HS-5 (cell line): ENCODE measurements around the gene PAK2.
"Not testable (repeated sequence)": the region's sequence is repeated elsewhere in the genome, so short reads cannot be mapped to it uniquely, and the experiment has no call there.

Experiments
- DNase-seq: peaks from one replicate; pipeline ENCODE4 v3.0.0-alpha.2; 2012; ENCODE audit warnings: low read depth

Gene PAK2

GRCh38 chr3:196739671-196740480, at the start of gene PAK2:
Gene PAK2 (plus strand): TSS chr3:196739857. CDS start chr3:196782647, 42,790 bp downstream.
- no peak for DNase-seq

- no peak for DNase-seq
Observed at GRCh38 chr3:196689941-196690660, 49.6 kb upstream of the PAK2 start.

- DNase-seq, result no peak
Observed at GRCh38 chr3:196691386-196691785, 48.3 kb upstream of the PAK2 start.

GRCh38 chr3:196694202-196694638, 45.4 kb upstream of the PAK2 start:
- DNase-seq, result no peak

GRCh38 chr3:196694941-196695848, 44.5 kb upstream of the PAK2 start:
- no peak for DNase-seq

GRCh38 chr3:196695849-196696226, 43.8 kb upstream of the PAK2 start:
- DNase-seq, result no peak

GRCh38 chr3:196697270-196697669, 42.4 kb upstream of the PAK2 start:
- no peak for DNase-seq

GRCh38 chr3:196699749-196700148, 39.9 kb upstream of the PAK2 start:
- no peak for DNase-seq

GRCh38 chr3:196700801-196701200, 38.9 kb upstream of the PAK2 start:
- DNase-seq, result no peak

GRCh38 chr3:196706327-196706726, 33.3 kb upstream of the PAK2 start:
- DNase-seq, result no peak

GRCh38 chr3:196706731-196707130, 32.9 kb upstream of the PAK2 start:
- DNase-seq, result no peak

GRCh38 chr3:196707566-196707965, 32.1 kb upstream of the PAK2 start:
- no peak for DNase-seq

GRCh38 chr3:196708467-196708866, 31.2 kb upstream of the PAK2 start:
- DNase-seq, result no peak

- DNase-seq, result peak; percentile 34
Observed at GRCh38 chr3:196711838-196712513, 27.7 kb upstream of the PAK2 start, which contains the start of the genes CEP19 and PIGX. Gene CEP19 (minus strand): TSS chr3:196712250. CDS start chr3:196708657, 3,593 bp downstream. Gene PIGX (plus strand): TSS chr3:196712377.

- DNase-seq, result no peak
Observed at GRCh38 chr3:196712514-196713413, 26.9 kb upstream of the PAK2 start.

- DNase-seq, result not testable (repeated sequence)
Observed at GRCh38 chr3:196717162-196717561, 22.5 kb upstream of the PAK2 start.

- no peak for DNase-seq
Observed at GRCh38 chr3:196721097-196721496, 18.6 kb upstream of the PAK2 start.

GRCh38 chr3:196726788-196727675, 12.6 kb upstream of the PAK2 start:
- DNase-seq, result no peak

GRCh38 chr3:196735751-196736150, 3.9 kb upstream of the PAK2 start:
- DNase-seq, result no peak
